ENCODE data around the gene LZIC.
A peak's percentile ranks its signal among the peaks of the same experiment; 100 is the strongest.

LZIC gene

GRCh38 chr1:9910076-9910422, 33.1 kb downstream of the LZIC start, which contains the start of gene CTNNBIP1:
Gene CTNNBIP1 (minus strand): TSS chr1:9910269. CDS start chr1:9872064, 38,205 bp downstream.
- no peak for DNase-seq

DNA sequence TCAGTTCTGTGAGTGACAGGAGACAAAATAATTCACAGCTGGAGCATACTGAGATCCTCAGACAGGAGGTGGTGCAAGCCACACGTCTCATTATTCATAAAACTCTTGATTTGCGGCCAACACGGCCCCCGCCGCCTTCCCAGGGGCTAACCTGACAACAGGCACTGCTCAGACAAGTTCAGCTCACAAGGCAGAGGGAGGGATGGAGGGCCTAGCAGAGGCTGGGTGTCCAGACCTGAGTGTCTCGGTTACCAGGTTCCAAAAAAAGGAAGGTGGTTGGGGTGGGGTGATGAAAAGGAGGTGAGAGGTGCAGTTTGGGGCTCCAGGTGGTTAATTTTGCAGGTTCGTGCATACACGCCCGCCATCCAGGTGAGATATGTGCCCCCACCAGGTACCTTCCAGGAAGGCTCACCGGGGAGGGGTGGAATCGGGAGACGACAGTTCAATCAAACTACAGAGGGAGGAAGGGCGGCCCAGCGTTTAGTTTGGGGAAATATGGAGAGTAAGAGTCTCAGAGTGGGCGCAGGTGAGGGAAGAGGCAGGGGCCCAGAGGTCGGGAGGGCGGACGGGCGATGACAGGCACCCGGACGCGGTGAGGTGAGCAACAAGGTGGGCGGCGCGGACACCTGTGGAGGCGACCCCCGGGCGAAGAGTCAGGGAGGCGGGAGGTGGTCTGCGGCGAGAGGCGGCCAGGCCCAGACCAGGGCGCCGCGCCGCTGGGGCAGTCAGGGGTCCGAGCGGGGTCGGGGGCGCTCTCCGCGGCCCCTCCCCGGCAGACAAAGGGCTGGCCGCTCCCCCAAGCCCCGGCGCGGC, 33.8 kb downstream of the LZIC start:
- no peak for DNase-seq

DNA sequence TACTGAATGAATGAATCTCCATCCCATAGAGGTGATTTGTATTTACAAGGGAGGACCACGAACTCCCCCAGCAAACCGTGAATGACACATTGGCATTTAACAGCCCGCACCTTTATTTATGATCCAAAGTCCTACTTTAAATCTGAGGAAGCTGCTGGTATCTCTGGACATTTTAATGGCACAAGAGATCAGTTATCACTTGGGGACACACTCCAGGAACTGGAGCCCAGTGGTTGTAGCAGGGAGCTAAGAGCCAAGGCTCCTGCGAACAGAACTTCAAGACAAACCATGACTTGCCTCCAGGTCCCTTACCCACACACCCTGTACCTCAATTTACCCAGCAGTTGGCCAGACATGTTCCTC, 34.3 kb downstream of the LZIC start:
- no peak for DNase-seq

GRCh38 chr1:9907441-9907840, 35.8 kb downstream of the LZIC start:
- DNase-seq, result no peak

DNA sequence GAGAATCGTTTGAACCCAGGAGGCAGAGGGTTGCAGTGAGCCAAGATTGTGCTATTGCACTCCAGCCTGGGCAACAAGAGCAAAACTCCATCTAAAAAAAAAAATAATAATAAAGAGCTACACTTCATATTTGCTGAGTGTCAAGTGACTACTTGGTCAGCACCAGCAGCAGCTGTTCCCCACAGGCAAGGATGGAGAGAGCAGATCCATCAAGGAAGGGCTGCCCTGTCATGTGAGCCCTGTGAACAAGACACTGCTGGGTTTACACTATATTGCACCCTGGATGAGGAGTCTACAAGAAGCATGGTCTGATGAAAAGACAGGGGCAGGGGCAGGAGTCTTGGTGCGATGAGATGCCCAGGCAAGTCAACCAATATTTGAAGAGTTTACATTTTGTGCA, 36.7 kb downstream of the LZIC start:
- no peak for DNase-seq

DNA sequence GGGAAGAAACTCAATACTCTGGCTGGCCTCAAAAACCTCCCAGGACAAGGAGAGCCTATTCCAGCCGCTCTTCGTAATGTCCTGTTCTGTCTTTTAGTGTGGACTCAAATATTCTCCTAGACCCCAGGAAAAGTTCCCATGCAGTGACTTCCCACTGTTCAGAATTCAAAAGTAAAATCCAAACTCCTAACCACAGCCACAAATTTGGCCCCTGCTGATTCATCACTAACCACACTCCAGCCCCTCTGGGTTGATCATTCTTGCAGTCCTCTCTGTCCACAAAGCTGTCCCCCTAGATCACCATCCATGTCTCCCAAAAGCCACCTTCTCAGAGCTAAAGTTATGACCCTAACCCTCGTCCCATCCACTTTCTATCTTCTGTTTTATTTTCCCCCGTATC, 38.2 kb downstream of the LZIC start:
- DNase-seq, result no peak

DNA sequence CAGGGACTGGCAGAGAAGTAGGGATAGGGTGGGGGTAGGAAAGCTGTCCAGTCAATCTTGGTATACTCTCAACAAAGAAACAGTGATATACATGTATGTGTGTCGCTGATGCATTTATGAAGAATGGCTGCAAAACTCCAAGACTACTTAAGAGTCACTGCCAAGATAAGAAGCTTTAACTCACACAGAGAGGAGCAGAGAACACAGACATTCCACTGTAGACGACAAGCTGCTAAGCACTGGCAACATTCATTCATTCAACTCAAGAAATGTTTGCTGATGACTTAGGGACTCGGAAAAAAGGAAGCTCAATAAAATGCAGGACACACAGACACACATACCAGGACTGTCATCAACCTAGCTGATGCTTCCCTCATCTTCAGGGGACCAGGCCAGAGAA, 38.6 kb downstream of the LZIC start:
- no peak for DNase-seq

GRCh38 chr1:9903801-9904527, 39.2 kb downstream of the LZIC start:
- DNase-seq, result no peak

DNA sequence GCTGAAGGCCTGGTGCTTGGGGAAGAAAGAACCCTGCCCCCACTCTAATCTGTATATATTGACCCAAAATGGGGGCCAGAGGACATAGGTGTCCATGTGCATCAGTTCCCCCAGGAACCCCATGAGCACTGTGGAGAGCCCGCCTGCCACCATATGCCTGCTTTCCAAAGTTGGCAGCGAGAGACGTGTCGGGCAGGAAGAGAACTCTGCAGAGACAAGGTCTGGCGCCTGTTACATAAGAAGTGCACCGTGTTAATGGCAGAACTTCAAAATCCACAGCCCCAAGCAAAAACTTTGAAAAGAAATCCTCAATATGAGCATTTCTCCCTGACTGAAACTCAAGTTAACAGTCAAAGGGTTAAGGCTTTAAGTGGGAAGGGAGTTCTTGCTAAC, 41.1 kb downstream of the LZIC start:
- no peak for DNase-seq

GRCh38 chr1:9901148-9902059, 41.8 kb downstream of the LZIC start:
- DNase-seq, result no peak

DNA sequence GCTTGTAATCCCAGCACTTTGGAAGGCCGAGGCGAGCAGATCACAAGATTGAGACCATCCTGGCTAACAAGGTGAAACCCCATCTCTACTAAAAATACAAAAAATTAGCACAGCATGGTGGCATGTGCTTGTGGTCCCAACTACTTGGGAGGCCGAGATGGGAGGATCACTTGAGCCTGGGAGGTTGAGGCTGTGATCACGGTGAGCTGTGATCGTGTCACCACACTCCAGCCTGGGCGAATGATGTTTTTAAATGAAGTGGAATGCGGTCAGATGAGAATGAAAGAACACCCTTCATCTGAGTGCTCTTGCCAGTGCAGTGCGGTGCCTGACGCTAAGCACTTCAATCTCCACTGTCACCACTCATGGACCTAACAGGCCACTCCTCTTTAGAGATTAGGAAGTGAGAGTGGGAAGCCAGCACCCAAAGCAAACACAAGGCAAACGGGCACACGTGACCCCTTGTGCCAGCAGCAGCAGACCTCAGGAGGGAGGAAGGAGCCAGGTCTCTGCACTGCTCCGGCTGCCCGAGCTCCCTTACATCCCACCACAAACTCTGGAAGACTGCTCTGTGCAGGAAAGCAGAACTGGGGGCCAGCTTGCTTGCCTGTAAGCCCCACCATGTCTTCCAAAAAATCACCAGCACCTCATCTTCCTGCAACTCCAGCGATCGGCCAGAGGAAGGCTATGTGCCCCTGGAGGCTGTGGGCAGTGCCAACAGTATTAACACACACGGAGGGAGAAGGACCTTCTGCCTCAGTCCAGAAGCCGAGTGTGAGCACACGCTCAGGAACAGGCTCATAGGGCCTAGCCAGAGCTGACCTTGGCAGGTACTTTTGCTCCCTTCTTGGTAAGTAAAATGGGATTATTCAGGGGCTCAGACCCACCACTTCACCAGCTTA, 42.8 kb downstream of the LZIC start:
- peak; percentile 89 for DNase-seq

DNA sequence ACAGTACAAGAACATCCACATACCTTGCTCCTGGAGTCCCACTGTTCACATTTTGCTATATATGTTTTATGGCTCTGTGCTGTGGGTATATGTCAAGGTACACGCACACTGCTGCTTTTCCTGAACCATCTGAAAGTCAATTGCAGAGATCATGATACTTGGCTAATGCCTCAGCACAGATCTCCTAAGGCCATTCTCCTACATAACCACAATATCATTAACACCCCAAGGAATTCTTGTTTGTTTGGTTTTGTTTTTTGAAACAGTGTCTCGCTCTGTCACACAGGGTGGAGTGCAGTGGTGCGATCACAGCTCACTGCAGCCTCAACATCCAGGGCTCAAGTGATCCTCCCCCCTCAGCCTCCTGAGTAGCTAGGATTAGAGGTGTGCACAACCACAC, 49.1 kb downstream of the LZIC start:
- DNase-seq, result no peak

GRCh38 chr1:9892563-9893528, 50.3 kb downstream of the LZIC start:
- DNase-seq, result peak; percentile 89

DNA sequence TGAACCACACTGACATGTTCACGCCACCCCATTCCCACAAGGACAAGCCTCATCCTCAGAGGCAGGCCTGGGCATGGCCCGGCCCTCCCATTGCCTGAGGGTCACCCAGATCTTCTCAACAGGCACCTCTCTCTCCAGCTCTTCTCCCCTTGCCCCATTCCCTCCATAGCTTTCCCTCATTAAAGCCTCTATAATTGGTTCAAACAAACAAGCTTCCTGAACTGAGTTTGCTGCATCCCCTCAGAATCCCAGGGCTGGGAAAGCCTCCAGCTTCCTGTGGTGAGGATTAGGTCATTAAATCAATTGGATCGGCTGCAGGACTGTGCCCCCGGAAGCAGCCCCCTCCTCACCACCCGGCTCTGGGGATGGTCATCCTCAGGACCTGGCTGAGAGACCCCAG, 52.0 kb downstream of the LZIC start:
- no peak for DNase-seq

GRCh38 chr1:9890224-9890731, 52.9 kb downstream of the LZIC start:
- peak; percentile 13 for DNase-seq

DNA sequence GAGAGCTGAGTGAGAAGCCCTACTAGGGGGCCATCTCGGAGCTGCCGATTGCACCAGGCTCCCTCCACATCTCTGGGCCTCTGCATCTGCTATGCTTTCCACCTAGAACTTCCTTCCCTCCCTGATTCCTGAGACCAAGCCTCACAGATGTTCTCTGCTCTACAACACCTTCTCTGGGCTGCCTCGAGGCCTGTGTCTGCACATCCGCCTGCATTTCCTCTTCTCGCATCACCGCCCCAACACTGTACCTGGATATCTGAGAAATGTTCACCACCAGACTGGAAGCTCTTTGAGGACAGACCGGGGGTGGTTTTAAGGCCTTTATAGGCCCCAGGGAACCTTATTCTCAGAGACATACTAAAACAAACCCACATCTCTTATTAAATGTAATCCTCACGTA, 53.8 kb downstream of the LZIC start:
- no peak for DNase-seq

- no peak for DNase-seq
Measured at GRCh38 chr1:9888886-9889285, 54.3 kb downstream of the LZIC start.

DNA sequence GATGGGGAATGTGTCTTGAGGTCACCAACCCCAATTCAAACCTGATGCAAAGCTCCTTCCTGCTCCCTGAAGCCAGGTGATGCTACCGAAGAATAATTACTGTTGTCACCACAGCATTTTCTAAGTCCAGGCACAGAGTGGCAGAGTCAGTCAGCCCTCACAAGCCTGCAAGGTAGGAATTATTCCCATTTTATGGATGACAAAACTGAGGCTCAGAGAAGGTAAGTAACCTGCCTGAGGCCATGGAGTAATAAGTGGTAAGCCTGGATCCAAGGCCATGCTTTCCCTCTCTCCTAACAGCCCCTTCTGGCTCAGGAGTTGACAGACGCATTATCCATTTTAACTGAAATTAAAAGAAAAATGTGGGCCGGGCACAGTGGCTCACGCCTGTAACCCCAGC, 56.1 kb downstream of the LZIC start:
- no peak for DNase-seq

GRCh38 chr1:9886092-9886742, 57.0 kb downstream of the LZIC start:
- no peak for DNase-seq

GRCh38 chr1:9884805-9885204, 58.4 kb downstream of the LZIC start:
- DNase-seq, result no peak

Data from suppressor macrophage treated with lipopolysaccharide for 4 hours (primary cell).